NK-92 (cell line): ENCODE data around the gene TMEM101.
"Not testable (repeated sequence)": the region's sequence is repeated elsewhere in the genome, so short reads cannot be mapped to it uniquely, and the experiment has no call there.

Experiments
- DNase-seq: peaks from one replicate; lab custom pipeline; 2025; ENCODE audit not compliant: unreplicated experiment; lab: John Stamatoyannopoulos, UW

Gene TMEM101

GRCh38 chr17:44024271-44024663 is 9.5 kb upstream of the TMEM101 start:
- no peak for DNase-seq

- DNase-seq: no peak
Observed at GRCh38 chr17:44023545-44024270, 8.9 kb upstream of the TMEM101 start.

GRCh38 chr17:44022246-44022645 is 7.5 kb upstream of the TMEM101 start:
- DNase-seq: no peak

GRCh38 chr17:44021227-44021626 is 6.5 kb upstream of the TMEM101 start:
- DNase-seq: not testable (repeated sequence)

DNA sequence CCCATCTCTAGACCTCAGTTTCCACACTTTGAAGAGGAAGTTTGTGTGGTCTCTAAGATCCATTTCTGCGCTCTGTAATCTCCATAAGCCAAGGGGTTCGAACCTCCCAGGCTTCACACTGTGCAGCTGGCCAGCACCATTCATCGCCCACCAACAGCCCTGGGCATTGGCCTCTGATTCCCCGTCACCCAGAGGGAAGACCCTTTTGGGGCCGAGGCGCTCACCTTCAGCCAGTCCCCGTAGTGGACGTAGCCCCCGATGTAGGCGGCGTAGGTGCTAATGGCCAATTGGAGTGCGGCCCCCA is 678 bp downstream of the TMEM101 start:
- DNase-seq: no peak

DNA sequence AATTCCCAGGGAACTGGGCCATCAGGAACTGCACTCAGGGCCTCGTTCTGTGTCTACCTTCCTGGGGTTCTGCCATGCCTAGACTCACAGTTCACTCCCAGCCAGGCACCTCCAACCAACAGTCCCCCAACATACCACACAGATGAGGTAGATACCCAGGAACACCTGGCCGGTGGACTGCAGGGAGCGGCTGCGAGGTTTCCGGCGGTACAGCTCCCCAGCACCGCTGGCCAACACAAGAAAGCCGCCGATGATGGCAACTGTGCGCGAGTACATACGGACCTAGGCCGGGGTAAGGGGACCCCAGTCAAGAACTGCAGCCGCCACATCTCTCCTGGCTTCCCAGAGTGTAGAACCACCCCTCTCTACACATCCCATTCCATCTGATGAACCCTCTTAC is 1.9 kb downstream of the TMEM101 start:
- no peak for DNase-seq

GRCh38 chr17:44012391-44012790 is 2.4 kb downstream of the TMEM101 start:
- no peak for DNase-seq

DNA sequence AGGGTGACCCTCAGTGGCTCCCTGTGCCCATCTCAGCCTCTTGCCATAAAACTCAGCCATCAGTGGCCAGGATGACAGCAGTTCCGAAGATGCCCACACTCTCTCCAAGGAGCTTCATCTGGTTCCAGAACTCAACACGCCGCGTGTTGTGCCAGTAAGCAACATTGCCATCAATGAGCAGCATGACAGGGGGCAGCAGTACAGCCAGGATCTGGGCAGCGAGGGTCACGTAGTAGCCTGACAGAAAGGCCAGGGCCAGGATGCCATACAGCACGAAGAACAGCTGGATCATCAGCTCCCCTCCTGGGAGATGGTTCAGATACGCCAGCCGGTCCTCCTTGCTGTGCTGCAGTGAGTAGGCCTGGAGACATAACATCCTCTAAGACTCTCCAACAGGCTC is 2.9 kb downstream of the TMEM101 start:
- DNase-seq: no peak

DNA sequence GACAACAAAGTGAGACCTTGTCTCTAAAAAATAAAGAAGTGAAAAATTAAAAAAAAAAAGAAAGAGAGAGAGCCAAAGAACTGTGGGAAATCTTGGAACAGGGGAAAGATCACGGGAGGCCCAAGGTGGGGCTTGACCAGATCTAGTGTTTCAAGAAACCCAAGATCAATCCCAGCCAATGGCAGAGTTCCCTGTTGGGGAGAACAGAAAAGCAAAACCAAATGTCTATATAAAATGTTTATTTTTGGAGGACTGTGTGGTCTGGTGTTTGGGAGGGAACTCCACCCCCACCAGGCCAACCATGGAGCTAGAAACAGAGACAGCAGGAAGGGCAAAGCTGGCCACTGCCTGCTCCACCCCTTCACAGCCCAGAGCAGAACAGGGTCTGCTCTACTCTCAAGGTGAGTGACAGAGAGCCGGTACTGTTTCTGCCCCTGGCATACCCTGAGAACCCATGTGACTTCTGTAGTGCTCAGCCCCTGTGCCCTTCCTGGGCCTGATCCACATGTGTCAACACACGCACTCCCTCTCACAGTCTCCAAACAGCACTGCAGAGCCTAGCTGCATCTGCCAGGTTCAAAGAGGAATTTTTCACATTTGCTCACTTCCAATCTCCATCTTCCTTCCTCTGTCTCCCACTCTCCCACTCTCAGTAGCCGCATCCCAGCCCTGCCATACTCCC is 3.7 kb downstream of the TMEM101 start:
- DNase-seq: no peak

DNA sequence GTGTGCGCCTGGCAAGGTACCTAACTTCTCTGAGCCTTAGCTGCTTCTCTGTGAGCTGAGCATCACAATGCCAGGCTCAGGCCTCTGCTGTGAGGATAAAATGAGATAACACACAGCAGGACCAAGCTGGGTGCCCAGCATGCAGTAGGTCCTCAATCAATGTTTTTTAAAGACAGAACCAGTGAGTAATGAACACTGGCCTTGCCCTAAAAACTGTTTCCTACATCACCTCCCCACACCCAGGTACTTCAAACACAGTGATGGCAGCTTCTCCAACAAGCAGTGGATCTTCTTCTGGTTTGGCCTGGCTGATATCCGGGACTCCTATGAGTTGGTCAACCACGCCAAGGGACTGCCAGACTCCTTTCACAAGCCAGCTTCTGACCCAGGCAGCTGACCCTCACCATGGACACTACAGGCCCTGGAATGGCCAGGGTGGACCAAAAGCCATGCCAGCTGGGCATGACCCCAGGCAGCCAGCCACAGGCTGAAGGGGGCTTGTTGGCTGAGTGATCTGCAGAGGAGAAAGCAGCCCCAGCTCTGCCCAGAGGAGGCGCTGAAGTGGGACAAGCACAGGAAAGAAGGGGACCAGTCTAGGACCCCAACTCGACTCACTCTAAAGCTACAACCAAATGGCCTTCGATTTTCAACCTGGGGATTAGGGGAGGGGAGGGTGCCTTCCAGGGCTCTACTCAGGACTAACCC is 6.4 kb downstream of the TMEM101 start:
- DNase-seq: no peak

GRCh38 chr17:44007346-44008204 is 7.2 kb downstream of the TMEM101 start:
- no peak for DNase-seq

GRCh38 chr17:44006598-44007345 is 8.0 kb downstream of the TMEM101 start:
- peak; percentile 85 for DNase-seq

- no peak for DNase-seq
Observed at GRCh38 chr17:44006272-44006597, 8.5 kb downstream of the TMEM101 start.

- DNase-seq: no peak
Observed at GRCh38 chr17:44005527-44006271, 9.1 kb downstream of the TMEM101 start.

DNA sequence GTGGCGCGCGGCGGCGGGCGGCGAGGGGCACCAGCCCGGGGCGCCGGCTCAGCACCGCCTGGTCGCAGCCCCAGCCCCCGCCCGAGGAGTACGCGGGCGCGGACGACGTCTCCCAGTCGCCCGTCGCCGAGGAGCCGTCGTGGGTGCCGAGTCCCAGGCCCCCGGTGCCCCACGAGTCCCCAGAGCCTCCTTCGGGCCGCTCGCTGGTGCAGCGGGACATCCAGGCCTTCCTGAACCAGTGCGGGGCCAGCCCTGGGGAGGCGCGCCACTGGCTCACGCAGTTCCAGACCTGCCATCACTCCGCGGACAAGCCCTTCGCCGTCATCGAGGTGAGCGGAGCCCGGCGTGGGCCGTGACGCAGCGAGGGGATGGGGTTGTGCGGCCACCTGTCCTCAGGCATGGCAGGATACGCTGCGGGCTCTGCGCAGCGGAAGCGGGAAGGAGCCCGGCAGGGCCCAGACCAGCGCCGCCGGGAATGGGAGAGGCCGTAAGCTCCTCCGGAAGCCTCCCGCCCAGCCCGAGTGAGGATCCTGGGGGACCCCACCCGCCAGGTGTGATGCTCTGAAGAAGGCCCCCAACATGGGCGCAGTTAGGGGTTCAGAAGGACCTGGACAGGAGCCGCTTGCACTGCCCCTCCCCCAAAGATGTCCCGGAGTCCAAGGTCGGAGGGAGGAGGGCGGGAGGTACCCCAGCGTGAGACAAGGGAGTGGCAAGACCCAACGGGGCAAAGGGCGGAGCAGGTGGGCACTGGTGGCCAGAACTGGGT is 9.8 kb downstream of the TMEM101 start:
- no peak for DNase-seq

- no peak for DNase-seq
Observed at GRCh38 chr17:44004077-44004760, 10.5 kb downstream of the TMEM101 start, which contains the start of gene NAGS. TSS of gene NAGS (plus strand) at chr17:44004622. CDS start at chr17:44004664, 42 bp downstream.

DNA sequence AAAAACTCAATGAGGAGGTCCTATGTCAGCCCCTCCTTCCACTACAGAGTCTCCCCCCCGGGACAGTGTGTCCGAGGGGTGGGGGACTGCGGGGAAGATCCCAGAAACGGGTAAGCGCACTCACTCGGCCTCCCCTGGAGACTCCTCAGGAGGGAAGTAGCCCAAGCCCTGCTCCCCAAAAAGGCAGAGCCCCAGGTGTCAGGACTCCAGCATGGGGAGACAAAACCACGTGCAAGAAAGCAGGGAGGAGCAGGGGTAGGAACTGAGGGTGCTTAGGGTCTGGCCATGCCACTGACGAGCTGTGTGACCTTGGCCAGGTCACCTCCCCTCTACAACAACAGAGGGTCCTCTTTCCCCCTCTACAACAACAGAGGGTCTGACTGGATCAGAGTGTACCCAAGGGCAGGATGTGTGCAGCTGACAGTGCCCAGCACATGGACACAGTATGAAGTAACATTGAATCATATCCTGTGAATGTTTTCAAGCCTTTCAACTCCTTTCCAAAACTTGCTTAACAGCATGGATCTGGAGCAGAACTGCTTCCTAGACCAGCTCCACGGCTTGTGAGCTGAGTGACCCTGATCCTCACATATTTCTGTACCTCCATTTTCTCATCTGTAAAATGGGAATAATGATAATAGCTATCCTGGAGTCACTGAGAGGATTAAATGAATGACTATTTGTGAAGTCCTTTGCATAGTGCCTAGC is 12.5 kb downstream of the TMEM101 start:
- no peak for DNase-seq

- DNase-seq: no peak
Observed at GRCh38 chr17:44001461-44001920, 13.3 kb downstream of the TMEM101 start.
